Activated CD8-positive, alpha-beta T cell treated with anti-CD3 and anti-CD28 coated beads for 36 hours (primary cell): Measurements from ENCODE around the gene IL1RAPL2. TPM values are rescaled to one million over a fixed set of nuclear protein-coding genes. Genes with fewer than 3 reads are reported as not detected.

ENCODE experiments used
- ATAC-seq: fragments of 200-7000 bp; cut with Tn5 transposase; one replicate; pipeline ENCODE4 v1.10.0; 2021; ENCODE audit warnings: mild to moderate bottlenecking, moderate library complexity
- CTCF ChIA-PET: fragments of 350-600 bp; sonication (Branson Sonifier 250); formaldehyde crosslinking; loops from one replicate; lab custom pipeline; 2021; ENCODE audit warnings: antibody characterized with exemption; lab: Charles Lee
- POLR2A ChIA-PET: fragments of 350-600 bp; sonication (Branson Sonifier 250); formaldehyde crosslinking; loops from one replicate; lab custom pipeline; 2021; ENCODE audit warnings: antibody characterized with exemption; lab: Charles Lee
- DNase-seq: peaks from one replicate; pipeline ENCODE4 v3.0.0-alpha.2; 2020
- H3K27ac Mint-ChIP-seq: one replicate; pipeline ENCODE4 v1.8.0; 2021; ENCODE audit warnings: mild to moderate bottlenecking, mixed read lengths
- H3K27me3 Mint-ChIP-seq: one replicate; pipeline ENCODE4 v1.8.0; 2021; ENCODE audit warnings: mixed read lengths
- H3K36me3 Mint-ChIP-seq: one replicate; pipeline ENCODE4 v1.8.0; 2021; ENCODE audit warnings: low read depth, mixed read lengths
- H3K4me1 Mint-ChIP-seq: one replicate; pipeline ENCODE4 v1.8.0; 2021; ENCODE audit warnings: low read depth, mixed read lengths
- H3K4me3 Mint-ChIP-seq: one replicate; pipeline ENCODE4 v1.8.0; 2021; ENCODE audit warnings: mild to moderate bottlenecking, moderate library complexity, mixed read lengths
- H3K9me3 Mint-ChIP-seq: one replicate; pipeline ENCODE4 v1.8.0; 2021; ENCODE audit warnings: mixed read lengths
- intact Hi-C: fragments of 100-400 bp; cut with micrococcal nuclease; formaldehyde crosslinking; loops from one replicate; pipeline ENCODE4 v1.10.0; 2022
- total RNA-seq, 2 experiments: library from RNA; stranded (reverse); gene quantifications; one replicate each; pipeline ENCODE4 v1.2.3, GENCODE V29; 2021
- TF ChIP-seq, protein P1 (sequence below): fragments of 200-600 bp; IDR thresholded peaks from one replicate; pipeline ENCODE4 v1.8.0; 2022; ENCODE audit warnings: antibody characterized with exemption, mild to moderate bottlenecking

Gene IL1RAPL2
- total RNA-seq, 2 experiments from 2014 or later: not detected

DNA sequence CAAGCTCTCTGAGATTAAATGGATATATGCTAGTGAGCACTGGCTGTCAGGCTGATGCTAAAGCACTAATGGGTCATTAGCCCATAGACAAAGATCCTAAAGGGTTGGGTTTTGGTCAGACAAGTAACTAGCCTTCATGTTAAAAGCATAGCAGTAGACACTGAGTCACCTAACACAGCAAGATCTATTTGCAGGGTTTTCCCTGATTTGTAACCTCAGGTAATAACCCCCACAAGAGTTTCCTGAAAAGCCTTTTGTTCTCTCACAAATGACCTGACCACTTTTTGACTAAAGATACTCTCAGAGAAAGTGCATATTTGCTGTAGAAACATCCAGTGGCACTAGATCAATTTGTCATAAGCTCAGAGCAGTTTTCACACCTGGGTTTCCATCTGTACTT is 905.6 kb downstream of the IL1RAPL2 start:
- no peak overlapping the region for H3K27ac Mint-ChIP-seq
- DNase-seq (no peak), ATAC-seq (no peak)
- TF ChIP-seq, protein P1, sequence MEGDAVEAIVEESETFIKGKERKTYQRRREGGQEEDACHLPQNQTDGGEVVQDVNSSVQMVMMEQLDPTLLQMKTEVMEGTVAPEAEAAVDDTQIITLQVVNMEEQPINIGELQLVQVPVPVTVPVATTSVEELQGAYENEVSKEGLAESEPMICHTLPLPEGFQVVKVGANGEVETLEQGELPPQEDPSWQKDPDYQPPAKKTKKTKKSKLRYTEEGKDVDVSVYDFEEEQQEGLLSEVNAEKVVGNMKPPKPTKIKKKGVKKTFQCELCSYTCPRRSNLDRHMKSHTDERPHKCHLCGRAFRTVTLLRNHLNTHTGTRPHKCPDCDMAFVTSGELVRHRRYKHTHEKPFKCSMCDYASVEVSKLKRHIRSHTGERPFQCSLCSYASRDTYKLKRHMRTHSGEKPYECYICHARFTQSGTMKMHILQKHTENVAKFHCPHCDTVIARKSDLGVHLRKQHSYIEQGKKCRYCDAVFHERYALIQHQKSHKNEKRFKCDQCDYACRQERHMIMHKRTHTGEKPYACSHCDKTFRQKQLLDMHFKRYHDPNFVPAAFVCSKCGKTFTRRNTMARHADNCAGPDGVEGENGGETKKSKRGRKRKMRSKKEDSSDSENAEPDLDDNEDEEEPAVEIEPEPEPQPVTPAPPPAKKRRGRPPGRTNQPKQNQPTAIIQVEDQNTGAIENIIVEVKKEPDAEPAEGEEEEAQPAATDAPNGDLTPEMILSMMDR: no peak
- intact Hi-C loops: no loop called here
- no peaks in the 10 kb centered on the region for H3K36me3 Mint-ChIP-seq
- no peaks in the 10 kb centered on the region for H3K4me1 Mint-ChIP-seq
- no peak overlapping the region for H3K4me3 Mint-ChIP-seq
- H3K27me3 Mint-ChIP-seq: no peaks in the 10 kb centered on the region
- ChIA-PET CTCF (interaction anchor here (1.1 kb wide), 1 partner anchor 21 kb away, joined by 3 read pairs; no protein-coding TSS in a partner anchor), POLR2A (no interaction called here)
- no peaks in the 10 kb centered on the region for H3K9me3 Mint-ChIP-seq

GRCh38 chrX:105475801-105476200 is 909.8 kb downstream of the IL1RAPL2 start:
- Mint-ChIP-seq H3K27ac (no peak overlapping the region), H3K27me3 (no peaks in the 10 kb centered on the region), H3K36me3 (no peaks in the 10 kb centered on the region), H3K4me1 (no peaks in the 10 kb centered on the region), H3K4me3 (no peak overlapping the region), H3K9me3 (no peaks in the 10 kb centered on the region)
- TF ChIP-seq, protein P1: no peak
- DNase-seq (no peak), ATAC-seq (no peak)
- ChIA-PET CTCF (no interaction called here), POLR2A (no interaction called here)
- intact Hi-C loops: no loop called here

- no peaks in the 10 kb centered on the region for H3K36me3 Mint-ChIP-seq
- no peak for ATAC-seq
- POLR2A ChIA-PET: no interaction called here
Observed at GRCh38 chrX:105477351-105477750, 911.4 kb downstream of the IL1RAPL2 start.

DNA sequence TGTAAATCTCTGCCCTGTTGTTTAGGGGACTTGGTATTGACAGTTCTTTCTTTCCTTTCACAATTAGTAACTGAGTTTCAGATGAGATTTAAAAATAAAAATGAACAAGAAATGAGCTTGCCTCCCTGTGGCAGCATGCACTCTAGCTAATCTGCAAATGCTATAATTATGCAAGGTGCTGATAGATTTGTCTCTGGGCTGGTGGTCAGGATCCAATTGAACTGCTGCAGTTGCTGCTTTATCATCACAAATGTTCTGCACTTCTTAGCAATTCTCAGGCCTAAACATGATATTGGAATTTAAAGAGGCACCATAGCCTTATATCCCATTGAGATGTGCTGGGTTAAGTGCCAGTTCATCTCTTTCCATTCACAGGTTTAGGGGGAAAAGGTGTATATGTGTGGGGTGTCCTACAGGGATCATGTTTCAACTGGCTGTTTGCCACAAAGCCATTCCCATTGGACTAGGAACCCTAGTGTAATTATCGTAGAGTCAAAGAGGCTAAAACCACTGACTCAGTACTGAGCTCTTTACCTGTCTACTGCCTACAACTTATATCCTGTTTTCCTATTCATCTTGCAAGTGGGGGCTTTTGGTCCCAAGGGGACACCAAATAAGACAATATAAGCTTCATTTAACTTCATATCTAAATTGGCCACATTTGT is 914.8 kb downstream of the IL1RAPL2 start:
- CTCF ChIA-PET: no interaction called here
- no peak for DNase-seq
- H3K27ac Mint-ChIP-seq: no peak overlapping the region
- H3K36me3 Mint-ChIP-seq: no peaks in the 10 kb centered on the region
- POLR2A ChIA-PET: no interaction called here
- no peak for ATAC-seq
- H3K27me3 Mint-ChIP-seq: no peaks in the 10 kb centered on the region
- no peaks in the 10 kb centered on the region for H3K4me1 Mint-ChIP-seq
- TF ChIP-seq, protein P1: no peak
- no peaks in the 10 kb centered on the region for H3K9me3 Mint-ChIP-seq
- intact Hi-C loops: no loop called here
- H3K4me3 Mint-ChIP-seq: no peak overlapping the region

More at GRCh38 chrX:105477351-105477750, 911.4 kb downstream of the IL1RAPL2 start:
- H3K9me3 Mint-ChIP-seq: no peaks in the 10 kb centered on the region
- no peak overlapping the region for H3K27ac Mint-ChIP-seq
- H3K4me3 Mint-ChIP-seq: no peak overlapping the region
- no peaks in the 10 kb centered on the region for H3K27me3 Mint-ChIP-seq
- CTCF ChIA-PET: no interaction called here
- TF ChIP-seq, protein P1: no peak
- intact Hi-C loops: no loop called here
- no peak for DNase-seq
- H3K4me1 Mint-ChIP-seq: no peaks in the 10 kb centered on the region

DNA sequence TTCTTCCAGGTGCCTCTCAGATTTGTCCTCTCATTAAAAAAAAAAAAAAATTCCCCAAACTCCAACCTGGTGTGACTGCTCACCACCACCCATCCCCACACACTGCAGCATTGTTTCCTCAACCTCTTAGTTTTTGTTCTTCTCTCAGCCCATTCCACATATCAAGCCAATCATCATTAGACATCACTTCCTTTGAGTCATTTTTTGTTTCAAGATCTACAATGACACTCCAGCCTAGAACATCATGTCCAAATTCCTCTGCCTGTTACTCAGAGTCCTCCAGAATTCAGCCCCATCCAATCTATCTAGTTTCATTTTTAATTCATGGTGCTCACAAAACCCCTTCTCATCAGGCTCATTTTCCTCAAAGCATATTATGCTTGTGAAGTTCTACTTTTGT is 917.0 kb downstream of the IL1RAPL2 start:
- ATAC-seq (no peak), DNase-seq (no peak)
- no peaks in the 10 kb centered on the region for H3K4me1 Mint-ChIP-seq
- CTCF ChIA-PET: no interaction called here
- intact Hi-C loops: no loop called here
- no peaks in the 10 kb centered on the region for H3K36me3 Mint-ChIP-seq
- no peak overlapping the region for H3K27ac Mint-ChIP-seq
- no peaks in the 10 kb centered on the region for H3K9me3 Mint-ChIP-seq
- POLR2A ChIA-PET: no interaction called here
- H3K27me3 Mint-ChIP-seq: no peaks in the 10 kb centered on the region
- H3K4me3 Mint-ChIP-seq: no peak overlapping the region
- TF ChIP-seq, protein P1: no peak
